Ishikawa (cell line): ENCODE results near the gene PDIA3.
A peak's percentile ranks its signal among the peaks of the same experiment; 100 is the strongest.

Experiments
- CEBPB ChIP-seq: IDR thresholded peaks from 2 replicates; pipeline ENCODE4 v1.6.1; 2012
- CREB1 ChIP-seq: IDR thresholded peaks from 2 replicates; pipeline ENCODE4 v1.6.1; 2012; ENCODE audit warnings: low read depth
- EGR1 ChIP-seq: IDR thresholded peaks from 2 replicates; pipeline ENCODE4 v1.6.1; 2012
- EP300 ChIP-seq: IDR thresholded peaks from 2 replicates; pipeline ENCODE4 v1.6.1; 2012; ENCODE audit warnings: borderline replicate concordance
- MAX ChIP-seq: IDR thresholded peaks from 2 replicates; pipeline ENCODE4 v1.6.1; 2012
- RAD21 ChIP-seq: IDR thresholded peaks from 2 replicates; pipeline ENCODE4 v1.6.1; 2012; ENCODE audit warnings: low read depth
- REST ChIP-seq: IDR thresholded peaks from 2 replicates; pipeline ENCODE4 v1.6.1; 2012; ENCODE audit warnings: low read depth, mild to moderate bottlenecking
- TAF1 ChIP-seq: IDR thresholded peaks from 2 replicates; pipeline ENCODE4 v1.6.1; 2012; ENCODE audit warnings: low read depth, mild to moderate bottlenecking
- TCF12 ChIP-seq: IDR thresholded peaks from 2 replicates; pipeline ENCODE4 v1.6.1; 2012; ENCODE audit warnings: low read depth
- TEAD4 ChIP-seq: IDR thresholded peaks from 2 replicates; pipeline ENCODE4 v1.6.1; 2012
- YY1 ChIP-seq: IDR thresholded peaks from 2 replicates; pipeline ENCODE4 v1.6.1; 2012; ENCODE audit warnings: low read depth
- ZBTB7A ChIP-seq: IDR thresholded peaks from 2 replicates; pipeline ENCODE4 v1.6.1; 2012; ENCODE audit warnings: low read depth

- TF ChIP-seq EGR1 (no peak), MAX (peak; percentile 80), EP300 (no peak), TAF1 (peak; percentile 88), CEBPB (no peak), ZBTB7A (no peak), RAD21 (no peak), REST (no peak), CREB1 (0 out of 2 replicates have a peak, but pooled peaks have one; percentile 51), YY1 (peak; percentile 92), TEAD4 (no peak), TCF12 (no peak)
Observed at GRCh38 chr15:43800286-43801141, 54.3 kb downstream of the PDIA3 start, which contains the start of gene HYPK.
